NB4 (cell line): ENCODE results near the gene CFHR3.
"Not testable (repeated sequence)": the region's sequence is repeated elsewhere in the genome, so short reads cannot be mapped to it uniquely, and the experiment has no call there.

Experiments
- POLR2A ChIP-seq: IDR thresholded peaks from 2 replicates; pipeline ENCODE4 v1.6.1; 2011; ENCODE audit warnings: mild to moderate bottlenecking; ENCODE audit not compliant: insufficient read length; ENCODE audit errors: extremely low read depth
- TF ChIP-seq, protein P1 (sequence below): IDR thresholded peaks from one replicate; pipeline ENCODE4 v1.5.1; 2012; ENCODE audit warnings: low read depth, low read length
- TF ChIP-seq, protein P2 (sequence below): IDR thresholded peaks from 2 replicates; pipeline ENCODE4 v1.6.1; 2011; ENCODE audit warnings: low read depth, low read length

DNA sequence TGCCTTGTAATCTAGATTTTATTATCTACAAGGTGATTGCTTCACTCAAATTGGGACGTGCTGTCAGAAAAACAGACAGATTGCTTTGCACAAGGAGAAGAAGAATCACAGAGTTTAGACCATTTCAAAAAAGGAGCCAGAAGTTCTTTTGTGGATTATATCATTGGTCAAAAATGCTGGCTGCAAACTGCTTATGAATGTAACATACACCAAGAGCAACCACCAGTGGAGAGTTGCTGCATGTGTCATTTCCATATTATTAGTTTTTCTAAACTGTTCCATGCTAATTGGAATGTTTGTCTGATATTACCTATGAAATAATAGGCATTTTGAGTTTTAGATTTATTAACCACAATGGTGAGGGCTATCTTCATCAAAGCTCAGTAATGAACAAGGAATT lies 27.3 kb downstream of the CFHR3 start:
- not testable (repeated sequence) for TF ChIP-seq POLR2A
- TF ChIP-seq, protein P1, sequence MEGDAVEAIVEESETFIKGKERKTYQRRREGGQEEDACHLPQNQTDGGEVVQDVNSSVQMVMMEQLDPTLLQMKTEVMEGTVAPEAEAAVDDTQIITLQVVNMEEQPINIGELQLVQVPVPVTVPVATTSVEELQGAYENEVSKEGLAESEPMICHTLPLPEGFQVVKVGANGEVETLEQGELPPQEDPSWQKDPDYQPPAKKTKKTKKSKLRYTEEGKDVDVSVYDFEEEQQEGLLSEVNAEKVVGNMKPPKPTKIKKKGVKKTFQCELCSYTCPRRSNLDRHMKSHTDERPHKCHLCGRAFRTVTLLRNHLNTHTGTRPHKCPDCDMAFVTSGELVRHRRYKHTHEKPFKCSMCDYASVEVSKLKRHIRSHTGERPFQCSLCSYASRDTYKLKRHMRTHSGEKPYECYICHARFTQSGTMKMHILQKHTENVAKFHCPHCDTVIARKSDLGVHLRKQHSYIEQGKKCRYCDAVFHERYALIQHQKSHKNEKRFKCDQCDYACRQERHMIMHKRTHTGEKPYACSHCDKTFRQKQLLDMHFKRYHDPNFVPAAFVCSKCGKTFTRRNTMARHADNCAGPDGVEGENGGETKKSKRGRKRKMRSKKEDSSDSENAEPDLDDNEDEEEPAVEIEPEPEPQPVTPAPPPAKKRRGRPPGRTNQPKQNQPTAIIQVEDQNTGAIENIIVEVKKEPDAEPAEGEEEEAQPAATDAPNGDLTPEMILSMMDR = not testable (repeated sequence)
- TF ChIP-seq, protein P2, sequence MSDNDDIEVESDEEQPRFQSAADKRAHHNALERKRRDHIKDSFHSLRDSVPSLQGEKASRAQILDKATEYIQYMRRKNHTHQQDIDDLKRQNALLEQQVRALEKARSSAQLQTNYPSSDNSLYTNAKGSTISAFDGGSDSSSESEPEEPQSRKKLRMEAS = not testable (repeated sequence)
